Femur (tissue), 1 donor: ENCODE measurements around the gene TRPC5OS.

Source experiments
- DNase-seq: peaks from one replicate; pipeline ENCODE4 v3.0.0-alpha.2; 2017

Gene TRPC5OS

GRCh38 chrX:111914398-111915090, 38.6 kb downstream of the TRPC5OS start:
- DNase-seq: no peak

- no peak for DNase-seq
Observed at GRCh38 chrX:111917591-111917990, 41.6 kb downstream of the TRPC5OS start.

- DNase-seq: no peak
Observed at GRCh38 chrX:111928456-111928855, 52.5 kb downstream of the TRPC5OS start.
